Fibroblast of lung (primary cell): Measurements from ENCODE around the gene PUDP. TPM values are rescaled to one million over a fixed set of nuclear protein-coding genes. Genes with fewer than 3 reads are reported as not detected.

Experiments
- DNase-seq, 2 donors: peaks; one replicate each; pipeline versions ENCODE4 v3.0.0 to v3.0.0-alpha.2; 2010; ENCODE audit warnings: low read depth in 2 of 2
- H2AFZ ChIP-seq: 2 replicates; pipeline ENCODE4 v1.5.1; 2012; ENCODE audit warnings: low read length, control low read depth, inconsistent platforms
- H3K27ac ChIP-seq: 2 replicates; pipeline ENCODE4 v1.5.1; 2011; ENCODE audit warnings: low read length, control low read depth; ENCODE audit not compliant: insufficient read depth
- H3K27me3 ChIP-seq: 2 replicates; pipeline ENCODE4 v1.5.1; 2011; ENCODE audit warnings: mild to moderate bottlenecking, low read length; ENCODE audit not compliant: control insufficient read depth, insufficient read depth
- H3K36me3 ChIP-seq: 2 replicates; pipeline ENCODE4 v1.5.1; 2011; ENCODE audit warnings: low read length; ENCODE audit not compliant: control insufficient read depth, insufficient read depth
- H3K4me1 ChIP-seq: 2 replicates; pipeline ENCODE4 v1.5.1; 2011; ENCODE audit warnings: low read length; ENCODE audit not compliant: control insufficient read depth, insufficient read depth; ENCODE audit errors: extremely low read depth
- H3K4me2 ChIP-seq: 2 replicates; pipeline ENCODE4 v1.5.1; 2011; ENCODE audit warnings: low read length, control low read depth; ENCODE audit not compliant: insufficient read depth; ENCODE audit errors: extremely low read depth
- H3K4me3 ChIP-seq, 4 experiments: fragments of 200-600 bp in 1 of 4; sonication (generic) in 1 of 4; replicated peaks in 1 of 4; 2 replicates each; pipeline ENCODE4 v1.5.1; 2011 to 2016; ENCODE audit warnings: low read length in 4 of 4, low read depth in 3 of 4, mild to moderate bottlenecking in 3 of 4, control low read depth in 2 of 4, inconsistent platforms in 1 of 4, mixed read lengths in 1 of 4; ENCODE audit not compliant: insufficient read depth in 1 of 4; ENCODE audit errors: control extremely low read depth in 1 of 4
- H3K79me2 ChIP-seq: 2 replicates; pipeline ENCODE4 v1.5.1; 2012; ENCODE audit warnings: mild to moderate bottlenecking, low read length, inconsistent platforms; ENCODE audit not compliant: control insufficient read depth, insufficient read depth
- H3K9ac ChIP-seq: 2 replicates; pipeline ENCODE4 v1.5.1; 2011; ENCODE audit warnings: mild to moderate bottlenecking, low read length, control low read depth; ENCODE audit not compliant: insufficient read depth
- H3K9me3 ChIP-seq: 2 replicates; pipeline ENCODE4 v1.5.1; 2012; ENCODE audit warnings: low read depth, low read length; ENCODE audit not compliant: control insufficient read depth, insufficient read depth
- H4K20me1 ChIP-seq: 2 replicates; pipeline ENCODE4 v1.5.1; 2011; ENCODE audit warnings: low read length; ENCODE audit not compliant: control insufficient read depth, insufficient read depth; ENCODE audit errors: extremely low read depth
- EZH2 ChIP-seq: IDR thresholded peaks from 2 replicates; pipeline ENCODE4 v1.5.1; 2012; ENCODE audit warnings: low read length, control low read depth, mild to moderate bottlenecking; ENCODE audit errors: missing control alignments
- polyA plus RNA-seq, 2 donors: library from polyadenylated mRNA; depleted of rRNA in 1 of 2; stranded (reverse) in 1 of 2; unstranded in 1 of 2; fragments of >200 nt; gene quantifications; 2 replicates each; pipeline ENCODE4 v1.2.1, GENCODE V29; 2011 to 2012; ENCODE audit warnings: missing spikeins in 1 of 2
- total RNA-seq: library from RNA; depleted of rRNA; stranded (reverse); fragments of >200 nt; gene quantifications from 2 replicates; pipeline ENCODE4 v1.2.1, GENCODE V29; 2014
- TF ChIP-seq, protein P1 (sequence below), 2 donors: IDR thresholded peaks in 1 of 2; conservative IDR thresholded peaks in 1 of 2; 1 replicate in 1 of 2; 2 replicates in 1 of 2; pipeline ENCODE4 v1.5.1; 2011 to 2012; ENCODE audit warnings: low read length in 2 of 2, control low read depth in 1 of 2, inconsistent platforms in 1 of 2, low read depth in 1 of 2, mild to moderate bottlenecking in 1 of 2

Gene PUDP
- total and polyA plus RNA-seq, 2 donors (not counting 1 experiment from before 2014, with no cell fraction given), result 7.6 to 19.8 TPM

DNA sequence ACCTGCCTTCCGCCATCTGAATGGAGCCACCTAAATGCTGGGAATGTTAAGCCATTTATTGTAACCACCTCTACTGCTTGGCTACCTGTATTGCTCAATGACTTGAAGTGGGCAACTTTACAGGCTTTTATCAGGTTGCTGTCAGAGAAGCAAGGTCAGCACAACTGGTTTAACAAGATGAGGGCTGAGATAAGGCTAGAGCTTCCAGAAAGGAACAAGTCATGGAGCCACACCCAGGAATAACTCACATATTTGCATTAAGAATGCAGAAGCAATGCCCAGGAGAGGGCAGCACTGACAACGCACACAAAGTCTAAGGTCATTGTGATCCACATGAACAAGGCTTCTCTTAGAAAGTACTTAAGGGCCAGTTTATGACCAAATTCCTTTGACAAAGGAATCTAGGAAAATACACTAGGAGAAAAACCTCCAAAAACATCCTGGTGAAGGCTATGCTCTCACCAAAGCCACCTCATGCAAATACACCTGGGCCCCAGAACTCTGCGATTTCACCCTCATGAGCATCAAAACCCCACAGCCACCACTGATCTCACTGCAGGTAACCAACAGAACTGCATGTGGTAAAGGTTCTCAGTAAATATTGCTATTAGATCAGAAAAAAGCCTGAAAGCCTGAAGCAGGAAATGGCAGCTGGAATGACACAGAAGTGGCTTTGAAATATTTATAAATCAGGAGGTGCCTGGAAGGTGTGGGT is 15.5 kb downstream of the PUDP start:
- Histone ChIP-seq H3K9ac (no peak overlapping the region), H3K4me1 (peaks cover 12% of the 10 kb centered on the region), H3K27me3 (no peaks in the 10 kb centered on the region), H3K9me3 (no peaks in the 10 kb centered on the region), H3K27ac (no peak overlapping the region), H2AFZ (no peak overlapping the region), H4K20me1 (no peaks in the 10 kb centered on the region), H3K79me2 (peaks cover 24% of the 10 kb centered on the region), H3K4me2 (peak overlapping the region; percentile 44), H3K36me3 (no peaks in the 10 kb centered on the region), H3K4me3 (no peak overlapping the region)
- peak; percentile 65 to 79 for DNase-seq
- TF ChIP-seq EZH2, result no peak
- TF ChIP-seq, protein P1, sequence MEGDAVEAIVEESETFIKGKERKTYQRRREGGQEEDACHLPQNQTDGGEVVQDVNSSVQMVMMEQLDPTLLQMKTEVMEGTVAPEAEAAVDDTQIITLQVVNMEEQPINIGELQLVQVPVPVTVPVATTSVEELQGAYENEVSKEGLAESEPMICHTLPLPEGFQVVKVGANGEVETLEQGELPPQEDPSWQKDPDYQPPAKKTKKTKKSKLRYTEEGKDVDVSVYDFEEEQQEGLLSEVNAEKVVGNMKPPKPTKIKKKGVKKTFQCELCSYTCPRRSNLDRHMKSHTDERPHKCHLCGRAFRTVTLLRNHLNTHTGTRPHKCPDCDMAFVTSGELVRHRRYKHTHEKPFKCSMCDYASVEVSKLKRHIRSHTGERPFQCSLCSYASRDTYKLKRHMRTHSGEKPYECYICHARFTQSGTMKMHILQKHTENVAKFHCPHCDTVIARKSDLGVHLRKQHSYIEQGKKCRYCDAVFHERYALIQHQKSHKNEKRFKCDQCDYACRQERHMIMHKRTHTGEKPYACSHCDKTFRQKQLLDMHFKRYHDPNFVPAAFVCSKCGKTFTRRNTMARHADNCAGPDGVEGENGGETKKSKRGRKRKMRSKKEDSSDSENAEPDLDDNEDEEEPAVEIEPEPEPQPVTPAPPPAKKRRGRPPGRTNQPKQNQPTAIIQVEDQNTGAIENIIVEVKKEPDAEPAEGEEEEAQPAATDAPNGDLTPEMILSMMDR (conservative IDR thresholded peaks at IDR 0.05 in 1 of 2, IDR thresholded peaks at IDR 0.05 in 1 of 2; ENCODE audit: low read depth in 1 of 2, low read length in 2 of 2), result peak; percentile 29 to 48

DNA sequence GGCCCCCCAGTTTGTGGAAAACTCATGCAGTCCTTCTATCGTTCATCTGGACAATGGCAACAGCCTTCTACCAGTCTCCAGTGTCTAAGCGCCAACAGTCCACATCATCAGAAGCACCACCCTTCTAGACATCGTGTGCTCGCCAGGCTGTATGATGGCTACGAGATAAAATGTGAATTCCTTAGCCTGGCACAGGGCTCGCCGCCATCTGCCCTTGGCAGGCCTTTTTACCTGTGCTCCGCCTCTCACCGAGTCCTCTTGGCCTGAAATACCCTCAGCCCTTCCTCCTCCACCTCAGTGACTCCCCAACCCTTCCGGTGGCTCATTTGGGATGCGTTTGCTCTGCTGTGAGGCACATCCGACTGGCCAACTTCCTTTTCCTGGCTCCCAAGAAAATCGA is 16.3 kb downstream of the PUDP start:
- Histone ChIP-seq H3K4me2 (no peak overlapping the region), H3K9ac (no peak overlapping the region), H3K27me3 (no peaks in the 10 kb centered on the region), H3K27ac (no peak overlapping the region), H3K4me1 (peaks cover 12% of the 10 kb centered on the region), H4K20me1 (no peaks in the 10 kb centered on the region), H3K4me3 (no peak overlapping the region), H3K36me3 (no peaks in the 10 kb centered on the region), H2AFZ (no peak overlapping the region), H3K79me2 (peaks cover 24% of the 10 kb centered on the region), H3K9me3 (no peaks in the 10 kb centered on the region)
- TF ChIP-seq, protein P1 (conservative IDR thresholded peaks at IDR 0.05 in 1 of 2, IDR thresholded peaks at IDR 0.05 in 1 of 2; ENCODE audit: low read depth in 1 of 2, low read length in 2 of 2), result no peak
- DNase-seq, result no peak

DNA sequence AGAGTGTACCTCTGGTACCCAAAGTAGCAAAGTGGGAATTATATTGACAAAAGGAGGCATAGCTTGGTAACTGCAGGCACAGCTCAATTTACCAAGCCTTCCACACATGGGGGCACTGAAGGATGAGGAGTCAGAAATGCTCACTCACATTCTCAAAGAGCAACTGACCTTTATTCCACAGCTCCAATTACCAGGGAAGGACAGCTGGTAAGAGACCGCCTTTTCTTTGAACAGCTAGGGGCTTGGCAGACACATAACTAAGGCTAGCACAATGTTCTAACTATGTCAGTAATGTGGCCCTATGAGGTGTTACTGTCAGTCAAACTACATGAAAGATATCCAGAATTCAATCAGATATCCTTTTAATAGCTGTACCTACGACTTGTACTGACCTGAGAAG is 20.9 kb downstream of the PUDP start:
- peaks cover 10% of the 10 kb centered on the region for H3K79me2 ChIP-seq
- no peak overlapping the region for H3K27ac ChIP-seq
- DNase-seq, result peak; percentile 23 to 24

More for the DNA sequence above, 20.9 kb downstream of the PUDP start:
- Histone ChIP-seq H3K4me2 (no peak overlapping the region), H3K36me3 (no peaks in the 10 kb centered on the region), H3K9ac (no peak overlapping the region), H3K4me3 (no peak overlapping the region), H3K27me3 (no peaks in the 10 kb centered on the region), H3K9me3 (no peaks in the 10 kb centered on the region), H3K4me1 (no peaks in the 10 kb centered on the region), H4K20me1 (no peaks in the 10 kb centered on the region), H2AFZ (no peak overlapping the region)
- no peak for TF ChIP-seq EZH2
- TF ChIP-seq, protein P1 (conservative IDR thresholded peaks at IDR 0.05 in 1 of 2, IDR thresholded peaks at IDR 0.05 in 1 of 2; ENCODE audit: low read depth in 1 of 2, low read length in 2 of 2), result no peak
